Ovary (tissue), 3 donors: ENCODE measurements around the gene PTPRG.

Source experiments
- EP300 ChIP-seq: sonication (generic); formaldehyde crosslinking; IDR thresholded peaks from one replicate; pipeline ENCODE4 v1.6.1; 2017; ENCODE audit warnings: antibody characterized with exemption
- POLR2A ChIP-seq: fragments of 450-650 bp; IDR thresholded peaks from one replicate; pipeline ENCODE4 v1.6.1; 2017; ENCODE audit warnings: antibody characterized with exemption, mild to moderate bottlenecking, moderate library complexity
- TF ChIP-seq, protein P1 (sequence below), 3 donors: fragments of 450-650 bp in 2 of 3; fragments of 200-600 bp in 1 of 3; IDR thresholded peaks; one replicate each; pipeline versions ENCODE4 v1.5.1 to v1.8.0; 2016 to 2022; ENCODE audit warnings: antibody characterized with exemption in 3 of 3, mild to moderate bottlenecking in 1 of 3
- donor health status: DM: no; HTN: no; CAD: no.

DNA sequence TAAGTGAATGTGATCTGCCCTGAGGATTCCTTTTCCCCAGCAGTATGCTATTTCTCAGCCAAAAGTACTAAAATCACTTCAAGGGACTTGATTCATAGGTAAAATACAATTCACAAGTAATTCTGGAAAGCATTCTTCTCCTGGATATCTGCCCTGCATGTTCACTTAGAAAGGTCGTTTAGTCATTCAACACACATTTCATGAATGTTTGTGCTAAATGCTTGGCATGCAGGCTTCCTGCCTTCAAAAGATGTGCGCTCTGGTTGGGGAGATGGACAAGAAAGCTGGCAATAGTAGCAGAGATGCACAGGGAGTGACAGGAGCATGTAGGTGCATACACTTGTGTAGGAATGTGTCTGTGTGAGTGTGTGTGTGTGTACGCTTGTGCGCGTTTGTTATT, 360.7 kb downstream of the PTPRG start:
- TF ChIP-seq, protein P1, sequence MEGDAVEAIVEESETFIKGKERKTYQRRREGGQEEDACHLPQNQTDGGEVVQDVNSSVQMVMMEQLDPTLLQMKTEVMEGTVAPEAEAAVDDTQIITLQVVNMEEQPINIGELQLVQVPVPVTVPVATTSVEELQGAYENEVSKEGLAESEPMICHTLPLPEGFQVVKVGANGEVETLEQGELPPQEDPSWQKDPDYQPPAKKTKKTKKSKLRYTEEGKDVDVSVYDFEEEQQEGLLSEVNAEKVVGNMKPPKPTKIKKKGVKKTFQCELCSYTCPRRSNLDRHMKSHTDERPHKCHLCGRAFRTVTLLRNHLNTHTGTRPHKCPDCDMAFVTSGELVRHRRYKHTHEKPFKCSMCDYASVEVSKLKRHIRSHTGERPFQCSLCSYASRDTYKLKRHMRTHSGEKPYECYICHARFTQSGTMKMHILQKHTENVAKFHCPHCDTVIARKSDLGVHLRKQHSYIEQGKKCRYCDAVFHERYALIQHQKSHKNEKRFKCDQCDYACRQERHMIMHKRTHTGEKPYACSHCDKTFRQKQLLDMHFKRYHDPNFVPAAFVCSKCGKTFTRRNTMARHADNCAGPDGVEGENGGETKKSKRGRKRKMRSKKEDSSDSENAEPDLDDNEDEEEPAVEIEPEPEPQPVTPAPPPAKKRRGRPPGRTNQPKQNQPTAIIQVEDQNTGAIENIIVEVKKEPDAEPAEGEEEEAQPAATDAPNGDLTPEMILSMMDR (IDR thresholded peaks at IDR 0.05): no peak
- no peak for TF ChIP-seq POLR2A
- TF ChIP-seq EP300: no peak
